ENCODE measurements around the gene TRIM39. TPM values are rescaled to one million over a fixed set of nuclear protein-coding genes. Genes with fewer than 3 reads are reported as not detected.
"Not testable (repeated sequence)": the region's sequence is repeated elsewhere in the genome, so short reads cannot be mapped to it uniquely, and the experiment has no call there.

TRIM39 gene
- total RNA-seq, 1 donor from 2014 or later = 10.3 TPM

GRCh38 chr6:30356536-30356935 lies 29.8 kb downstream of the TRIM39 start:
- intact Hi-C loops (cut with DNase I) = loop anchor here (5.0 kb wide), 1 partner anchor 41 kb away; no protein-coding TSS in a partner anchor
- no peak for DNase-seq (ENCODE audit: low spot score)

DNA sequence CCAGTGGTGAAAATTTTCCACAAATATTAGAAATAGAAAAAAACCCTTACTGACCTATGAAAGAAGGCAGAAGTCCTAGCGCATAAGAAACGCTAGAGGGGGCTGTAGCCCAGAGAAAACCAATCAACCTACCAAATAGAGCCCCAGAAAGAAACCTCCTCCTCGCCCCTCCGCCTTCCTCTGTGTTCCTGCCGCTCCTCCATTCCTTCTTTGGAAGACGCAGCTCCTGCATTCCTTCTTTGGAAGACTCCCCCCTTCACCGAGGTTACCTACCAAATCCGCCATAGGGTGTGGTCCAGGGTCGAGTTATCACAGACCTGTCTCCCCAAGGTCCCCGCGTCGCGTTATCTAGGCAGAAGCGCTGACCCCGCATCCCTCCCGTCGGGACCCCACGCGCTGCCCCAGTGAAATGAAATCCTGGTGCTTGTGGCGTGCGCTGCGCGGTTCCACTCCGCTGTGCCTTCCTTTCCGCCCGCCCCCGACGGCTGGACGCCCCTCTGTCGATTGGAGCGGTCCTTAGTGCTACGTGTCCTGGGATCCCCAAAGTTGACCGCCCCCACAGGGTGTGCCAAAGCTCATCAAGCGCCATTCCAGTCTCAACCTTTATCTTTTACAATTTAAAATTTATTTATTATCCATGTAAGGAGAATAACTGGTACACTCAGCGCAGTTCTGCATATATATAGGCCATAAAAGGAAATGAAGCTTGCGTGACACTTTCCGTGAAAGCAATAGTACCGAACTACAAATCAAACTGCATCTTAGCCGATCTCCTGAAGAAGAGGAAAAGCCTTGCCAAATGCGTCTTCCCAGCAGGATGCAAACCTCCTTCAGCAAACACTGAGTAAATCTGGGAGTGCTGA lies 31.2 kb downstream of the TRIM39 start:
- no peak for DNase-seq (ENCODE audit: low spot score)
- intact Hi-C loops (cut with DNase I) = loop anchor here (5.0 kb wide), 1 partner anchor 39 kb away; no protein-coding TSS in a partner anchor

GRCh38 chr6:30359276-30359675 lies 32.5 kb downstream of the TRIM39 start:
- intact Hi-C loops (cut with DNase I) = loop anchor here (5.0 kb wide), 1 partner anchor 38 kb away; no protein-coding TSS in a partner anchor
- DNase-seq (ENCODE audit: low spot score) = no peak

DNA sequence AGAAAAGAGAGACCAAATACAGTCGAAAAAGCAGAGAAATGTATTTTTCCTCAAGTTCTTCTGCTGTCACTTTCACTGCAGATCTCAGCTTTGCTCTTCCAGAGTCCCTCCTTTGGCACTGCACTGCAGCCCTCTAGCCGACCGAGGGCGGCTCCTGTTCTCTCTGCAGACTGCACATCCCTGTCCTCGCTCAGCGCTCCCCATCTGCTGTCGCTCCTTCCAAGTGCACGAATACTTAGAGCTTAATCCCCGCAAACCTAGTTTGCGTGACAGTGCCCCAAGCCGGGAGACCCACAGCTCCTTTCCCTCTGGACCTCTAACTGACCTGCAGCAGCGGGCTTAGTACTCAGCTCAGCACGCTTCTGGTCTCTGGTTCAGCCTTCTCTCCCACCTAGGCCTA lies 33.4 kb downstream of the TRIM39 start:
- intact Hi-C loops (cut with DNase I) = no loop called here
- DNase-seq (ENCODE audit: low spot score) = no peak

DNA sequence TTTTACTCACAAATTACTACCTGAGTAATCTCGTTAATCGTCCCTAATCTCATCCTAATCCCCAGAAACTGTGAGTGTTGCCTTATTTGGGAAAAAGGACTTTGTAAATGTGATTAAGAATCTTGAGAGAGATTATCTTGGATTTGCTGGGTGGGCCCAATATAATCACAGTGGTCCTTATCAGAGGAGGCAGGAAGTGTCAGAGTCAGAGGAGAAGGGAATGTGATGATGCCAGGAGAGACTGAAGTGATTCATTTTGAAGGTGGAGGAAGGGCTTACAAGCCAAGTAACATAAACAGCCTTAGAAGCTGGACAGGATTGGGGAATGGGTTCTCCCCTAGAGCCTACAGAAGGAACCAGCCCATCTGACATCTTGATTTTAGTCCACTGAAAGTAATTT lies 34.9 kb downstream of the TRIM39 start:
- intact Hi-C loops (cut with DNase I) = no loop called here

DNA sequence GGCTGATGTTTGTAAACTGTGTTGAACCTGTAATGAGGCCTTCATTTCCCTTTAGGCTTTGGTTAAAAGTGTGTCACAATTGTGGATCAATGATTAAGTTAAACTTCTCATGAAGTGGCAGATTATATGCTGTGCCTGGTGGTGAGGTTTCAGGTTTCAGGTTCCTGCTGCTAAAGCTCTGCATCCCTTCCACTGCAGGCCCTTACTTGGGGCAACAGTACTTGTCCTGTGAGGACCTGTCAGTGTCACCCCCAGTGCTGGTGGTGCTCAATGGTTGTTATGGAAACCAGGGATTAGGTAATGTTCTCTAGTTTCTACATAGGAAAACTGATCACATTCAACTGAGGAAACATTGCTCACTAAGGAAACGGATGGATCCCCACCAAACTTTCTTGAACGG lies 36.7 kb downstream of the TRIM39 start:
- intact Hi-C loops (cut with DNase I) = no loop called here

More for the DNA sequence above, 34.9 kb downstream of the TRIM39 start:
- no peak for DNase-seq (ENCODE audit: low spot score)

GRCh38 chr6:30364591-30364990 lies 37.9 kb downstream of the TRIM39 start:
- intact Hi-C loops (cut with DNase I) = no loop called here
- DNase-seq (ENCODE audit: low spot score) = no peak

More for the DNA sequence above, 36.7 kb downstream of the TRIM39 start:
- no peak for DNase-seq (ENCODE audit: low spot score)

DNA sequence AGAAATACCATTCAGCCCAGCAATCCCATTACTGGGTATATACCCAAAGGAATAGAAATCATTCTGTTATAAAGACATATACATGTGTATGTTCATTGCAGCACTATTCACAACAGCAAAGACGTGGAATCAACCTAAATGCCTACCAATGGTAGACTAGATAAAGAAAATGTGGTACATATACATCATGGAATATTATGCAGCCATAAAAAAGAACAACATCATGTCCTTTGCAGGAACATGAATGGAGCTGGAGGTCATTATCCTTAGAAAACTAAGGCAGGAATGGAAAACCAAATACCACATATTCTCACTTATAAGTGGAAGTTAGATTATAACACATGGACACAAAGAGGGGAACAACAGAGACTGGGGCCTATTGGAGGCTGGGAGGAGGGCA lies 42.6 kb downstream of the TRIM39 start:
- intact Hi-C loops (cut with DNase I); DNase-seq (ENCODE audit: low spot score): not testable (repeated sequence)

DNA sequence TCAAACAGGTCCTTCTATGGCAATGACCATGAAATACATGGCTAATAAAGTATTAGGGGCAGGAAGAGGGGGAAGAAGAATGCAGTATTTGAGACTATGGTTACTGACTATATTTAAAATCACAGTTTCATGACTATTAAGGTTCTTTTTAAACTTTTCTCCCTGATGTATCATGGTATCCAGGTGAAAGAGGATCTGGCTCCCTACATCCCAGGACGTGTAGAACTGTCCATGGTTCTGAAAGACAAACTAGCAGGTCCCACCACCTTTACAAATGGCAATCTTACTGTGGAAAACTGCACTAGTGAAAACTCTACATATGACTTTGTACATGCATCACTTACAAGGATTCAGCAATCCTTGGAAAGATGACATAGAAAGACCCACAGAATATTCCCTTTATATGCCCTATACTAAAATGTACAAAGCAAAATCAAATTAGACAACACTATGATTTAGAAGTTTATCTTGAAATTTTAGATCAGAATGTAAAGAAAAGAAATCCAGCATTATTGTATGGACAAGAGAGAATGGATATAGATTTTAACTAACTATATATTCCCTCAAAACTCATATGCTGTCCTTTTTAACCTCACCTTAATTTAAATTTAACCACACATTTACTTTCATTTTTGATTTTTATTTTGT lies 51.7 kb downstream of the TRIM39 start:
- intact Hi-C loops (cut with DNase I) = no loop called here
- DNase-seq (ENCODE audit: low spot score) = no peak

DNA sequence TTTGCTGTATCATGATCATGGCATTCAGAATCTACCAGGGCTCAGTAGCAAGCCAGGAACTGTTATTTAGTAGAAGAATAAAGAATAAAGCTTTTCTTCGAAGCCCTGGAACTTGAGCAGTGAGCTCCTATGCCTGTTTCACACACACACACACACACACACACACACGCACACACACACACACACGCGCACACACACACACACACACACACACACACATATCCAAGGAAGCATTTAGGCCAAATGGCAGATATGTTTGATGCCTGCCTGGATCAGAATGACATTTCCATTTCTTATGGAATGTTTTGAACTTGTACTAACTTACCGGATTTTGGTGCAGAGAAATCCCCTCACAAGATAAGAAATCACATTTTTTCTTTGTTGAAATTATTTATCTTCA lies 53.7 kb downstream of the TRIM39 start:
- no peak for DNase-seq (ENCODE audit: low spot score)
- intact Hi-C loops (cut with DNase I) = no loop called here

GRCh38 chr6:30386166-30386565 lies 59.4 kb downstream of the TRIM39 start:
- intact Hi-C loops (cut with DNase I) = no loop called here

DNA sequence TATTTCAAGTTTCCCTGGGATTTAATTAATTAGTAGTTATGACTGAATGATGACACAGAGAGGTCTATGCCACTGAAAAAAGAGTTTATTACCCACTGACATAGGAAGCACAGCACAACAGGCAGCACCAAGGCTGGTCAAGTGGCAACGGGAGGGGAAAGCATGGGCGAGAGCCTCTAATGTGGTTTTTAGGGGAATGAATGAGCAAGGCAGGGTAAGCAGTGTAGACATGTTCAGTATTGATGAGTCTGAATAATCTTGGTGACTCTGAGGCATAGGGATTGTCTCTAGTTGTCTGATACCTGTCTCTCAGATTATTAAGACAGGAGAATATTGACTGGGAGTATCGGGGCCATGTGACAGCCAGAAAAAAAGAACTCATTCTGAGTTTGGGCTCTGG lies 64.5 kb downstream of the TRIM39 start:
- intact Hi-C loops (cut with DNase I) = no loop called here
- no peak for DNase-seq (ENCODE audit: low spot score)

More at GRCh38 chr6:30386166-30386565, 59.4 kb downstream of the TRIM39 start:
- no peak for DNase-seq (ENCODE audit: low spot score)

Other genes starting within 250 kb of the TRIM39 start
- not detected for gene TRIM31, start 213.8 kb upstream of the TRIM39 start, total RNA-seq
- gene TRIM40, start 190.8 kb upstream of the TRIM39 start, total RNA-seq = not detected
- 0.08 TPM for gene TRIM10, start 165.7 kb upstream of the TRIM39 start, total RNA-seq
- not detected for gene TRIM15, start 163.4 kb upstream of the TRIM39 start, total RNA-seq
- 24.2 TPM for gene TRIM26, start 113.5 kb upstream of the TRIM39 start, total RNA-seq
- 22.1 TPM for gene RPP21, start 18.2 kb downstream of the TRIM39 start, total RNA-seq
- 126 TPM for gene HLA-E, start 162.6 kb downstream of the TRIM39 start, total RNA-seq
- 19.6 TPM for gene GNL1, start 229.6 kb downstream of the TRIM39 start, total RNA-seq
- gene PRR3, start 230.4 kb downstream of the TRIM39 start, total RNA-seq = 3.2 TPM
- 44.2 TPM for gene ABCF1, start 244.5 kb downstream of the TRIM39 start, total RNA-seq

Measured in cardiac septum (tissue), 1 donor.